B cell (primary cell): ENCODE measurements around the gene SH3GLB2. TPM values are rescaled to one million over a fixed set of nuclear protein-coding genes. Genes with fewer than 3 reads are reported as not detected.

Source experiments
- polyA plus RNA-seq: library from polyadenylated mRNA; depleted of rRNA; stranded (reverse); fragments of >200 nt; gene quantifications from 2 replicates; pipeline ENCODE4 v1.2.3, GENCODE V29; 2012
- total RNA-seq, 2 donors: library from RNA; stranded (reverse); fragments of 120-200 nt in 1 of 2; gene quantifications; 1 replicate in 1 of 2; 2 replicates in 1 of 2; pipeline versions ENCODE4 v1.2.3 to v1.2.4, GENCODE V29; 2013 to 2022

Gene SH3GLB2
- total and polyA plus RNA-seq, 2 donors (not counting 1 experiment from before 2014, with no cell fraction given): 110 to 176 TPM

Other genes with a start within 250 kb of the SH3GLB2 start
- 29.1 and 31.8 TPM in 2 replicates for gene TBC1D13, start 241.1 kb downstream of the SH3GLB2 start, total RNA-seq
- gene TBC1D13, start 241.1 kb downstream of the SH3GLB2 start, polyA plus RNA-seq: 25.3 and 28.8 TPM in 2 replicates
- gene ENDOG, start 209.8 kb downstream of the SH3GLB2 start, total RNA-seq: 17.1 and 19.3 TPM in 2 replicates
- gene ENDOG, start 209.8 kb downstream of the SH3GLB2 start, polyA plus RNA-seq: 2.9 and 12.5 TPM in 2 replicates
- gene SPOUT1, start 198.5 kb downstream of the SH3GLB2 start, total RNA-seq: 70.0 and 73.0 TPM in 2 replicates
- gene SPOUT1, start 198.5 kb downstream of the SH3GLB2 start, polyA plus RNA-seq: 61.3 and 86.4 TPM in 2 replicates
- gene KYAT1, start 146.4 kb downstream of the SH3GLB2 start, total RNA-seq: 6.4 and 7.0 TPM in 2 replicates
- gene KYAT1, start 146.4 kb downstream of the SH3GLB2 start, polyA plus RNA-seq: 13.4 and 16.2 TPM in 2 replicates
- gene LRRC8A, start 146.2 kb downstream of the SH3GLB2 start, total RNA-seq: 14.5 and 15.1 TPM in 2 replicates
- gene LRRC8A, start 146.2 kb downstream of the SH3GLB2 start, polyA plus RNA-seq: 13.1 and 23.1 TPM in 2 replicates
- gene PHYHD1, start 107.3 kb downstream of the SH3GLB2 start, total RNA-seq: 0.96 and 1.5 TPM in 2 replicates
- 2.0 and 4.4 TPM in 2 replicates for gene PHYHD1, start 107.3 kb downstream of the SH3GLB2 start, polyA plus RNA-seq
- gene DOLK, start 80.7 kb downstream of the SH3GLB2 start, total RNA-seq: 11.1 and 12.2 TPM in 2 replicates
- 1.9 and 3.0 TPM in 2 replicates for gene DOLK, start 80.7 kb downstream of the SH3GLB2 start, polyA plus RNA-seq
- 83.6 and 93.2 TPM in 2 replicates for gene NUP188, start 80.6 kb downstream of the SH3GLB2 start, total RNA-seq
- gene NUP188, start 80.6 kb downstream of the SH3GLB2 start, polyA plus RNA-seq: 42.8 and 47.7 TPM in 2 replicates
- 71.6 and 78.1 TPM in 2 replicates for gene MIGA2, start 8.3 kb upstream of the SH3GLB2 start, total RNA-seq
- gene MIGA2, start 8.3 kb upstream of the SH3GLB2 start, polyA plus RNA-seq: 62.1 and 85.3 TPM in 2 replicates
- gene DOLPP1, start 52.8 kb upstream of the SH3GLB2 start, total RNA-seq: 4.7 and 7.1 TPM in 2 replicates
- 7.9 and 8.6 TPM in 2 replicates for gene DOLPP1, start 52.8 kb upstream of the SH3GLB2 start, polyA plus RNA-seq
- gene CRAT, start 82.5 kb upstream of the SH3GLB2 start, total RNA-seq: 11.8 and 14.1 TPM in 2 replicates
- gene CRAT, start 82.5 kb upstream of the SH3GLB2 start, polyA plus RNA-seq: 8.0 and 9.0 TPM in 2 replicates
- 72.8 and 73.9 TPM in 2 replicates for gene PTPA, start 83.1 kb upstream of the SH3GLB2 start, total RNA-seq
- gene PTPA, start 83.1 kb upstream of the SH3GLB2 start, polyA plus RNA-seq: 26.0 and 35.0 TPM in 2 replicates
- gene IER5L, start 149.9 kb upstream of the SH3GLB2 start, total RNA-seq: 12.9 and 13.2 TPM in 2 replicates
- 1.3 and 1.5 TPM in 2 replicates for gene IER5L, start 149.9 kb upstream of the SH3GLB2 start, polyA plus RNA-seq